DOHH2 (cell line): ENCODE data around the gene IRAG1.

ENCODE experiments used
- H3F3A ChIP-seq: fragments of 200-600 bp; sonication (generic), shearing (Covaris generic); 2 replicates; pipeline ENCODE4 v1.6.0; 2016; ENCODE audit warnings: antibody characterized with exemption, mild to moderate bottlenecking; ENCODE audit not compliant: control insufficient read depth, insufficient read depth
- H3K27ac ChIP-seq: fragments of 200-600 bp; sonication (generic); 2 replicates; pipeline ENCODE4 v1.5.1; 2014; ENCODE audit warnings: low read depth, mild to moderate bottlenecking, low read length, moderate library complexity
- H3K27me3 ChIP-seq: fragments of 200-600 bp; sonication (generic); 2 replicates; pipeline ENCODE4 v1.6.1; 2014; ENCODE audit warnings: mild to moderate bottlenecking, low read length, mixed read lengths; ENCODE audit not compliant: control insufficient read depth
- H3K36me3 ChIP-seq: fragments of 200-600 bp; sonication (generic); 2 replicates; pipeline ENCODE4 v1.6.1; 2014; ENCODE audit warnings: mild to moderate bottlenecking, low read length, moderate library complexity, mixed read lengths; ENCODE audit not compliant: control insufficient read depth
- H3K4me1 ChIP-seq: fragments of 200-600 bp; sonication (generic); 2 replicates; pipeline ENCODE4 v1.6.1; 2014; ENCODE audit warnings: mild to moderate bottlenecking, low read length, mixed read lengths; ENCODE audit not compliant: control insufficient read depth
- H3K4me2 ChIP-seq: fragments of 200-600 bp; sonication (generic); 2 replicates; pipeline ENCODE4 v1.6.0; 2014; ENCODE audit warnings: mild to moderate bottlenecking, low read length, moderate library complexity
- H3K4me3 ChIP-seq: fragments of 200-600 bp; sonication (generic); 2 replicates; pipeline ENCODE4 v1.5.1; 2014; ENCODE audit warnings: mild to moderate bottlenecking, low read length, mixed read lengths
- H3K79me2 ChIP-seq: fragments of 200-600 bp; sonication (generic); 2 replicates; pipeline ENCODE4 v1.6.1; 2014; ENCODE audit warnings: mild to moderate bottlenecking, low read length, mixed read lengths; ENCODE audit not compliant: control insufficient read depth
- H3K9me2 ChIP-seq: fragments of 200-600 bp; sonication (generic); replicated peaks from 2 replicates; pipeline ENCODE4 v1.6.1; 2014; ENCODE audit warnings: mild to moderate bottlenecking, low read length, mixed read lengths; ENCODE audit not compliant: control insufficient read depth
- H3K9me3 ChIP-seq: fragments of 200-600 bp; sonication (generic); 2 replicates; pipeline ENCODE4 v1.6.1; 2014; ENCODE audit warnings: antibody characterized with exemption, low read length, mixed read lengths; ENCODE audit not compliant: control insufficient read depth, insufficient read depth
- H4K20me1 ChIP-seq: fragments of 200-600 bp; sonication (generic); 2 replicates; pipeline ENCODE4 v1.6.0; 2014; ENCODE audit warnings: low read depth, mild to moderate bottlenecking, antibody characterized with exemption, low read length, moderate library complexity; ENCODE audit not compliant: control insufficient read depth, insufficient read depth
- EZH2phosphoT487 ChIP-seq: fragments of 200-600 bp; sonication (generic); IDR thresholded peaks from 2 replicates; pipeline ENCODE4 v1.6.1; 2017; ENCODE audit warnings: borderline replicate concordance, mild to moderate bottlenecking, antibody characterized with exemption, low read length, moderate library complexity, mixed read lengths
- TF ChIP-seq, protein P1 (sequence below): fragments of 200-600 bp; sonication (generic); IDR thresholded peaks from one replicate; pipeline ENCODE4 v1.5.1; 2014; ENCODE audit warnings: antibody characterized with exemption, mild to moderate bottlenecking, low read depth, low read length; ENCODE audit not compliant: poor library complexity, severe bottlenecking

IRAG1 gene

DNA sequence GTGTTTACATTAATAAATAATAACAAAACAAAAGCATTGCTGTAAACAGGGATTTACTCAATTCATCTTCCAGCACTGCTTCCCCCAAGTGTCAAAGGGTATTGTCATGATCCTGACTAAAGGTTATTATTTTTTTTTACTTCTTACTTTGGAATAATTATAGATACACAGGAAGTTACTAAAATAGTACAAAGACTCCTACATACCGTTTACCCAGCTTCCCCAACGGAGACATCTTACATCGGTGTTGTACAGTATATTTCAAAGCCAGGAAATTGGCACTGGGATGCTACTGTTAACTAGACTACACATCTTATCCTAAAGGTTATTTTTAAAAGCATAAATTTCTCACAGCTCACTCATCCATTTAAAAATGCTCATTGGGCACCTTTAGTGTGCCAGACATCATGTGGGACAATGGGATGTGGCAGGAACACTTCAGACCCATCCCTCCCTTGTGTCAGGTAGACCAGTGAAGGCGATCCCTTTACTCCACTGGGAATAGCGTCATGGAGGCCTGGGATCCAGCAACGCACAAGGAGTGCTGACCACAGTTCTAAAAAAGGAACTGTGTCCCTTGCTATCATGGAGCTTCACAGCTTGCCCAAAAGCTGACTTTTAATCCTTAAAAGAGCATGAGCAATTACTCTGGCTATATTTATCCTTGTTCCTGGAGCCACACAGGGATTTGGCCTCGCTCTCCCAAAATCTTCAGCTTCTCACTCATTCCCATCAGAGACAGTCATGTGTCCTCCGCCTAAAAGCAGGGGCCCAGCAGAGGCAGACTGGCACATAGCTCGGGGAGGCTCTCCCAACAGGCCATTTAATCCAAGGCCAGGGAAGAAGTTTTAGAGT is 3.1 kb upstream of the IRAG1 start:
- no peaks in the 10 kb centered on the region for H3K36me3 ChIP-seq
- no peaks in the 10 kb centered on the region for H4K20me1 ChIP-seq
- H3K4me3 ChIP-seq, result no peak overlapping the region
- no peaks in the 10 kb centered on the region; the same call in 1 of the 2 replicates for H3K9me3 ChIP-seq
- no peaks in the 10 kb centered on the region for H3K79me2 ChIP-seq
- H3K27me3 ChIP-seq, result peaks cover 11% of the 10 kb centered on the region
- H3K4me1 ChIP-seq, result peaks cover 5% of the 10 kb centered on the region; the same call in 1 of the 2 replicates
- H3F3A ChIP-seq, result no peaks in the 10 kb centered on the region
- TF ChIP-seq, protein P1, sequence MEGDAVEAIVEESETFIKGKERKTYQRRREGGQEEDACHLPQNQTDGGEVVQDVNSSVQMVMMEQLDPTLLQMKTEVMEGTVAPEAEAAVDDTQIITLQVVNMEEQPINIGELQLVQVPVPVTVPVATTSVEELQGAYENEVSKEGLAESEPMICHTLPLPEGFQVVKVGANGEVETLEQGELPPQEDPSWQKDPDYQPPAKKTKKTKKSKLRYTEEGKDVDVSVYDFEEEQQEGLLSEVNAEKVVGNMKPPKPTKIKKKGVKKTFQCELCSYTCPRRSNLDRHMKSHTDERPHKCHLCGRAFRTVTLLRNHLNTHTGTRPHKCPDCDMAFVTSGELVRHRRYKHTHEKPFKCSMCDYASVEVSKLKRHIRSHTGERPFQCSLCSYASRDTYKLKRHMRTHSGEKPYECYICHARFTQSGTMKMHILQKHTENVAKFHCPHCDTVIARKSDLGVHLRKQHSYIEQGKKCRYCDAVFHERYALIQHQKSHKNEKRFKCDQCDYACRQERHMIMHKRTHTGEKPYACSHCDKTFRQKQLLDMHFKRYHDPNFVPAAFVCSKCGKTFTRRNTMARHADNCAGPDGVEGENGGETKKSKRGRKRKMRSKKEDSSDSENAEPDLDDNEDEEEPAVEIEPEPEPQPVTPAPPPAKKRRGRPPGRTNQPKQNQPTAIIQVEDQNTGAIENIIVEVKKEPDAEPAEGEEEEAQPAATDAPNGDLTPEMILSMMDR, result no peak
- no peak for TF ChIP-seq EZH2phosphoT487
- no peaks in the 10 kb centered on the region; the same call in 1 of the 2 replicates for H3K9me2 ChIP-seq
- H3K27ac ChIP-seq, result no peak overlapping the region
- H3K4me2 ChIP-seq, result no peak overlapping the region

GRCh38 chr11:10695833-10696232 is 2.3 kb upstream of the IRAG1 start:
- Histone ChIP-seq H3K4me2 (no peak overlapping the region), H4K20me1 (no peaks in the 10 kb centered on the region)

GRCh38 chr11:10694486-10695239 is 1.1 kb upstream of the IRAG1 start:
- Histone ChIP-seq H3K4me1 (peaks cover 5% of the 10 kb centered on the region; the same call in 1 of the 2 replicates), H3K36me3 (no peaks in the 10 kb centered on the region), H3F3A (no peaks in the 10 kb centered on the region), H3K27ac (no peak overlapping the region), H3K9me2 (no peaks in the 10 kb centered on the region; the same call in 1 of the 2 replicates), H3K4me3 (no peak overlapping the region), H3K27me3 (peaks cover 14% of the 10 kb centered on the region), H4K20me1 (no peaks in the 10 kb centered on the region), H3K4me2 (no peak overlapping the region), H3K9me3 (no peaks in the 10 kb centered on the region; the same call in 1 of the 2 replicates), H3K79me2 (no peaks in the 10 kb centered on the region)
- TF ChIP-seq, protein P1, result no peak
- no peak for TF ChIP-seq EZH2phosphoT487

More at GRCh38 chr11:10695833-10696232, 2.3 kb upstream of the IRAG1 start:
- Histone ChIP-seq H3F3A (no peaks in the 10 kb centered on the region), H3K36me3 (no peaks in the 10 kb centered on the region), H3K9me2 (no peaks in the 10 kb centered on the region; the same call in 1 of the 2 replicates), H3K27ac (no peak overlapping the region), H3K4me3 (no peak overlapping the region), H3K4me1 (peaks cover 5% of the 10 kb centered on the region; the same call in 1 of the 2 replicates), H3K9me3 (no peaks in the 10 kb centered on the region; the same call in 1 of the 2 replicates), H3K79me2 (no peaks in the 10 kb centered on the region), H3K27me3 (peaks cover 14% of the 10 kb centered on the region)
- TF ChIP-seq EZH2phosphoT487, result no peak
- TF ChIP-seq, protein P1, result no peak
